ENCODE data around the gene CPNE6.
"Not testable (repeated sequence)": the region's sequence is repeated elsewhere in the genome, so short reads cannot be mapped to it uniquely, and the experiment has no call there.

CPNE6 gene

GRCh38 chr14:24071144-24071697, at the start of gene CPNE6:
TSS of gene CPNE6 (plus strand) at chr14:24071562. CDS start at chr14:24072937, 1,375 bp downstream.
- peak; percentile 45 to 50 for DNase-seq (ENCODE audit: low read depth in 2 of 2)

DNA sequence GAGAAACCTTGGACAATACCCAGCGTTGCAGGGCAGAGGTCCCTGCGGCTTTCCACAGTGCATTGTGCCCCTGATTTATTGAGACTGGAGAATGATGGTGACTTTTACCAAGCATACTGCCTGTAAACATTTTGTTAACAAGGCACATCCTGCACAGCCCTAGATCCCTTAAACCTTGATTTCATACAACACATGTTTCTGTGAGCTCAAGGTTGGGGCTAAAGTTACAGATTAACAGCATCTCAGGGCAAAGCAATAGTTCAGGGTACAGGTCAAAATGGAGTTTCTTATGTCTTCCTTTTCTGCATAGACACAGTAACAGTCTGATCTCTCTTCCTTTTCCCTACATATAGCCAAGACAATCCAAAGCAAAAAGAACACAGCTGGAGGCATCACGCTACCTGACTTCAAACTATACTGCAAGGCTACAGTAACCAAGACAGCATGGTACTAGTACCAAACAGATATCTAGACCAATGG, 46.4 kb upstream of the CPNE6 start:
- DNase-seq (ENCODE audit: low read depth in 2 of 2): not testable (repeated sequence)

GRCh38 chr14:24029687-24030086, 41.7 kb upstream of the CPNE6 start:
- DNase-seq (ENCODE audit: low read depth in 2 of 2): not testable (repeated sequence)

DNA sequence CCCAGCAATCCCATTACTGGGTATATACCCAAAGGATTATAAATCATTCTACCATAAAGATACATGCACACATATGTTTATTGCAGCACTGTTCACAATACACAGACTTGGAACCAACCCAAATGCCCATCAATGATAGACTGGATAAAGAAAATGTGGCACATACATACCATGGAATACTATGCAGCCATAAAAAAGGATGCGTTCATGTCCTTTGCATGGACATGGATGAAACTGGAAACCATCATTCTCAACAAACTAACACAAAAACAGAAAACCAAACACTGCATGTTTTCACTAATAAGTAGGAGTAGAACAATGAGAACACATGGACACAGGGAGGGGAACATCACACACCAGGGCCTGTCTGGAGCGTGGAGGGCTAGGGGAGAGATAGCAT, 40.0 kb upstream of the CPNE6 start:
- DNase-seq (ENCODE audit: low read depth in 2 of 2): not testable (repeated sequence)

- no peak for DNase-seq (ENCODE audit: low read depth in 2 of 2)
Observed at GRCh38 chr14:24032727-24033418, 38.5 kb upstream of the CPNE6 start.

DNA sequence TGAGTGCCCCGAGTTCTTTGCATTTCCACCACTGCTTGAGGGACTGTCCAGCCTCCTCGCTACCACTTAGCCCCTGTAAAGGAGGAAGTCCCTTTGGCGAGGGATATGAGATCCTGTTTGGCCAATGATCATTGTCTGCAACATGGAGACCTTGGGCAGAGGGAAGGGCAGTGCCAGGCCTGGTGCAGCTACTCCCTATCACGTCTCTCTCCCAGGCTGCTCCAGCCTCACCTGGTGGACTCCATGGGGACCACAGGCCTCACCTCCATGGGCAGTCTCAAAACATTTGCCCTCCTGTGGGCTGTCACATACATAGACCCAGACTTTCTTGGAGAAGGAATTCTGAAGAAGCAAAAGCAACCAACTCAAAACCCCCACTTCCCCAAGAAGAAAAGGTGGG, 35.6 kb upstream of the CPNE6 start:
- not testable (repeated sequence) for DNase-seq (ENCODE audit: low read depth in 2 of 2)

DNA sequence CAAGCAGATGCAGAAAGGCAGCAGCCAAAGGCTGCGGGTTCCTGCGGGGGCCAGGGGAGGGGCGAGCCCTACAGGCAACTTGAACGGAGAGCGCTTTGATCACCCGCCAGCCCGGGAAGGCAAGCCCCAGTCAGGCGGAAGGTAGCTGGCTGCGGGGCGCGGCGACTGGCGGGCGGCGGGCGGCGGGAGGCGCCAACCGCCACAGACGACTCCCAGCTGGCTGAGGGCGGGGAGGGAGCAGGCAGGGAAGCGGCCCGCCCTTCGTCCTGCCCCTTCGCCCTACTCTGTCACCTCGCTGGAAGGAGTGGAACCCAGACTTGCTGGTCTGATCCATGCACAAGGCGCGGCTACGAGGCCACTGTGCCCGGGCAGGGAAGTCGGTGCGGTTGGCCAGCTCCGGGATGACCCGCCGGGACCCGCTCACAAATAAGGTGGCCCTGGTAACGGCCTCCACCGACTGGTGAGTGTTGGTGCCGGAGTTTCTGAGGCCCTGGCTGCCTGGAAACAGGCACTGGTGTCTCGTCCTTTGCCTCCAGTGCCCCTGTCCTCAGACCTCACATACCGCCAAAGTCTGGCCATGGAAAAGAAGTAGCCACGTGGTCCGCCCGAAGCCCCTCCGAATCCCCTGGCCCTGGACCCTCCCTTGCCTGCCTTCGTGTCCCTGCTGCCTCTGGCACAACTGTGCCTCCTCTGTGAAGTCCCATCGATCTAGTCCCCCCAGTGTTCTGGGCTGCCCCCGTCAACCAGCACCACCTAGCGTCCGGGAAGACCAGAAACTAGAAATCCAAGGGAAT, 35.0 kb upstream of the CPNE6 start:
- peak; percentile 38 to 49 for DNase-seq (ENCODE audit: low read depth in 2 of 2)

DNA sequence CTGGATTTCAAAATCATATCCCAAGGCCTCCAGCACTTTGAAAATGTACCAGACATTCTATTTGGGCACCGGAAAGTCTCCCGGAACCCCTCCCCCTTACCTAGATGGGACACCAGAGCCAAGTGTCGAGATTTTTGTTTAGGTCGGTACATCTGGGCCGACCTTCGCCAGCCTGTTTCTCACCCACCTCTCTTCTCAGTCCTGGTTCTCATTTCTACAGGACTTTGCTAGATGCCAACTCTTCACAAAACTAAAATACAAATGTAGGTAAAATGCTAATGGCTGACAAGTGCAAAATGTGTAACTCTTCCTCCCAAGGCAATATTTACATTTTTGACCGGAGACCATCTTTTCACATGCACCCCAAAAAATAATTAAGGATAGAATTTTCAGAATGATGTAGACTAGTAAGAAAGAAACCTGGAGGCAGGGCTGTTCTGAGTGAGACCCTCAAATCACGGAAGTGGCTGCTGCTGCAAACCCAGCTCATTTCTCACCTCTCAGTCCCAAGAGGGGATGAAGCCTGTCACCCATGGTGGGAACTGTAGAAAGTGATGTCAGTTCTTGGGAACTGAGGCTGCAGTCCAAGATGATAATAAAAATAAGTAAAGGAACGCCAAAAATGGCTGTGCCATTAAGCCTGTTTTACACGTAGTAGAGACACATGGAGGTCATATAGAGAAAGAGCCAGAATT, 34.3 kb upstream of the CPNE6 start:
- DNase-seq (ENCODE audit: low read depth in 2 of 2): not testable (repeated sequence)

- no peak for DNase-seq (ENCODE audit: low read depth in 2 of 2)
Observed at GRCh38 chr14:24037658-24038037, 33.7 kb upstream of the CPNE6 start.

GRCh38 chr14:24038686-24039085, 32.7 kb upstream of the CPNE6 start:
- no peak for DNase-seq (ENCODE audit: low read depth in 2 of 2)

DNA sequence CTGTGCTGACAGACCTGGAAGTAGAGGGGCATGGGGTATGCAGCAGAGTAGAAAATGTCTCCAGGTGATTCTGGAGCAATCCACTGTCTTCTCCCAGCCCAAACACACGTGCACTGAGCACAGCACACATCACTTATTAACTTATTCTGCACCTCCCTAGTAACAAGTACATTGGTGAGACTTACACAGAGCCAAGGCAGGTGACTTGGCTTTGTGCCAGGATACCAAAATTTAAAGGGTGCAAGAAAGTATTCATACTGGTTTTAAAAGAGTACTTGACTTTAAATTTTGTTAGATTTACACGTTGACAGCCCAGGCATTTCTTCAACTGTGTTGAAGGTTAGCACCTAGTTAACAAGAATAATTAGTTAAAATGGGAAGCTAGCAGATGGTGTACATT, 30.7 kb upstream of the CPNE6 start:
- DNase-seq (ENCODE audit: low read depth in 2 of 2): no peak

GRCh38 chr14:24042746-24043145, 28.6 kb upstream of the CPNE6 start:
- no peak for DNase-seq (ENCODE audit: low read depth in 2 of 2)

- not testable (repeated sequence) for DNase-seq (ENCODE audit: low read depth in 2 of 2)
Observed at GRCh38 chr14:24049002-24049401, 22.4 kb upstream of the CPNE6 start.

DNA sequence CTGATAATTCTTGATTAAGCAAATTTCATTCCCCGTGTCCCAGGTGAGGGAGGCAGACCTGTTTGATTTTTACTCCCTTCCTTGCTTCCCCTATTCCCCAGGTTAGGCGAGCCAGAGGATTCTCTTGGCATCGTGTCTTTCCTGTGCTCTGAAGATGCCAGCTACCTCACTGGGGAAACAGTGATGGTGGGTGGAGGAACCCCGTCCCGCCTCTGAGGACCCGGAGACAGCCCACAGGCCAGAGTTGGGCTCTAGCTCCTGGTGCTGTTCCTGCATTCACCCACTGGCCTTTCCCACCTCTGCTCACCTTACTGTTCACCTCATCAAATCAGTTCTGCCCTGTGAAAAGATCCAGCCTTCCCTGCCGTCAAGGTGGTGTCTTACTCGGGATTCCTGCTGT, 20.6 kb upstream of the CPNE6 start:
- DNase-seq (ENCODE audit: low read depth in 2 of 2): not testable (repeated sequence)

- no peak for DNase-seq (ENCODE audit: low read depth in 2 of 2)
Observed at GRCh38 chr14:24051176-24051788, 20.1 kb upstream of the CPNE6 start.

GRCh38 chr14:24051789-24052655, 19.3 kb upstream of the CPNE6 start, which contains the start of gene CARMIL3:
TSS of gene CARMIL3 (plus strand) at chr14:24052009. CDS start at chr14:24052154, 145 bp downstream.
- peak in 1 of 2 donors; percentile 42 for DNase-seq (ENCODE audit: low read depth in 2 of 2)

- DNase-seq (ENCODE audit: low read depth in 2 of 2): peak in 1 of 2 donors; percentile 61
Observed at GRCh38 chr14:24052656-24053547, 18.5 kb upstream of the CPNE6 start.

- DNase-seq (ENCODE audit: low read depth in 2 of 2): no peak
Observed at GRCh38 chr14:24053548-24054323, 17.6 kb upstream of the CPNE6 start.

GRCh38 chr14:24054324-24054641, 17.1 kb upstream of the CPNE6 start:
- no peak for DNase-seq (ENCODE audit: low read depth in 2 of 2)
